NK-92 (cell line): Measurements from ENCODE around the gene NMBR.
"Not testable (repeated sequence)": the region's sequence is repeated elsewhere in the genome, so short reads cannot be mapped to it uniquely, and the experiment has no call there.

Source experiments
- DNase-seq: peaks from one replicate; lab custom pipeline; 2025; ENCODE audit not compliant: unreplicated experiment; lab: John Stamatoyannopoulos, UW

The NMBR gene

GRCh38 chr6:142146828-142147662 lies at the start of gene NMBR, which contains the start of gene VTA1:
TSS of gene NMBR (minus strand) at chr6:142147122. CDS start at chr6:142088658, 58,464 bp downstream.
TSS of gene VTA1 (plus strand) at chr6:142147263. CDS start at chr6:142147288, 25 bp downstream.
- peak; percentile 87 for DNase-seq

DNA sequence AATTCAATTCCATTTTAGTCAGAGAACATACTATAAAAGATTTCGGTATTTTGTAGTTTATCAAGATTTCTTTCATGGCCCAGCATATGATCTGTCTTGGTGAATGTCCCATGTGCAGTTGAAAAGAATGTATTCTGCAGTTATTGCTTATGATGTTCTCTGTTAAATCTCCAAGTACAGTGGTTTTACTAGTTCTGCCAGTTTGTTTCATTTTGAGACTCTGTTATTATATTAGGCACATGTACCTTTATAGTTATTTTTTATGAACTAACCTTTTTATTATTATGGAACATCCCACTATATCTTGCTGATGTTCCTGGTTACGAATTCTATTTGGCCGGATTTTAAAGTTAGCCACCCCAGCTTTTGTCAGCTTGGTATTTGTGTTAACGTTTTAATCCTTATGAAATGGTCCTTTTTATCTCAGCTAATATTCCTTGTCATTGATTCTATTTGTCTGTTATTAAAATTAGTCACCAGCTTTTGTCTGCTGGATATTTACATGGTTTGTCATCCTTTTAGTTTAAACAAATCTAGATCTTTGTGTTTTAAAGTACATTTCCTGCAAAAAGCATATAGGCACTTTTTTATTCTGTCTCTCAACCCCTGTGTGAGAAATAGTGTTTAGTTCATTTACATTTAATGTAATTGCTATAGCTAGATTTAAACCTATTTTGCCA lies 49.1 kb upstream of the NMBR start:
- no peak for DNase-seq

GRCh38 chr6:142193621-142194020 lies 46.7 kb upstream of the NMBR start:
- DNase-seq = no peak

GRCh38 chr6:142192343-142192742 lies 45.4 kb upstream of the NMBR start:
- no peak for DNase-seq

GRCh38 chr6:142189057-142189456 lies 42.1 kb upstream of the NMBR start:
- no peak for DNase-seq

GRCh38 chr6:142188341-142188740 lies 41.4 kb upstream of the NMBR start:
- DNase-seq = not testable (repeated sequence)

GRCh38 chr6:142187209-142187608 lies 40.3 kb upstream of the NMBR start:
- DNase-seq = no peak

GRCh38 chr6:142185641-142186040 lies 38.7 kb upstream of the NMBR start:
- no peak for DNase-seq

DNA sequence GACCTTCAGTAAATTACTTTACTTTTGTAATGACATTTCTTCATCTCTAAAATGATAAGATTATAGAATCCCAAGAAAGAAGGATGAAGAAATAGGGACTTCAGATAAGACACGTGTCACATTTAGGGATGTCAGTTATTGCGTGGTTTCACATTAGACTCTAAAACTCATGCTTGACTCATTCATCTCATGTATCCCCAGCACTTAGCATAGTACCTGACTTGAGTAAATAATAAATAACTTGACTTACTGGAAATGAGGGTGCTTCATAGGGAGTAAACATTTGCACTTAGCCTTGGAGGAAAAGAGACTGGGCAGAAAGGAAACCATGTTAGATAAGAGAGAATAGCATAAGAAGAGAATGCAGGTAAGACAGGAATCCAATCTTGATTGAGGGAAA lies 37.4 kb upstream of the NMBR start:
- no peak for DNase-seq

- no peak for DNase-seq
Measured at GRCh38 chr6:142183351-142183750, 36.4 kb upstream of the NMBR start.

DNA sequence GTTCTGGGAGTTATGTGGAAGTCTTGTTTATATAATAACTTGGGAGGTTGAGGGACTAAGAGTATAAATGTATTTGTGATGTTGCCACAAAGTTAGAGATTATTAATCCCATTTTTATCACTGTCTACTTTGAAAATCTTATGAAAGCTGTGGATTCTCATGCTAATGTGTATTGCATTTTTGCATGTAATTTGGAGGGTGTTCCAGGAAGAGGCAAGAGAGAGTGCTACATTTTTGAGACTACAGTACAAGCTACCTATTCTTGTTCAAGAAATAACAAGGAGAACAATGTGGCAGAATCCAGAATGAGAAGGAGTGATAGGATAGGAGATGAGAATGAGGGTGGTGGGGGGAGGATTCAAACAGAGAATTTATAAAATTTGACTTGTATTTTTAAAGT lies 35.1 kb upstream of the NMBR start:
- DNase-seq = no peak

- no peak for DNase-seq
Measured at GRCh38 chr6:142178129-142178528, 31.2 kb upstream of the NMBR start.

DNA sequence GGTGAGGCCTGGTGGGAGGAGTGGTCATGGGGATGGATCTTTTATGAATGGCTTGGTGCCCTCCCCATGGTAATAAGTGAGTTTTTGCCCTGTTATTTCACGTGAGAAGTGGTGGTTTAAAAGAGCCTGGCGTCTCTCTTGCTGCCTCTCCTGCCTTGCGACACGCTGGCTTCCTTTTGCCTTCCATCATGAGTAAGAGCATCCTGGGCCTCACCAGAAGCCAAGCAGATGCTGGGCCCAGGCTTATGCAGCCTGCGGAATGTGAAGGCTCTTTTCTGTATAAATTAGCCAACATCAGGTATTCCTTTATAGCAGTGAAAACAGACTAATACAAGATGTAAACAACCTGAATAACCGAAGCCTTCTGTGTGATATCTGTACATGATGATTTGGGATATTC lies 27.8 kb upstream of the NMBR start:
- no peak for DNase-seq

GRCh38 chr6:142173980-142174379 lies 27.1 kb upstream of the NMBR start:
- DNase-seq = no peak

DNA sequence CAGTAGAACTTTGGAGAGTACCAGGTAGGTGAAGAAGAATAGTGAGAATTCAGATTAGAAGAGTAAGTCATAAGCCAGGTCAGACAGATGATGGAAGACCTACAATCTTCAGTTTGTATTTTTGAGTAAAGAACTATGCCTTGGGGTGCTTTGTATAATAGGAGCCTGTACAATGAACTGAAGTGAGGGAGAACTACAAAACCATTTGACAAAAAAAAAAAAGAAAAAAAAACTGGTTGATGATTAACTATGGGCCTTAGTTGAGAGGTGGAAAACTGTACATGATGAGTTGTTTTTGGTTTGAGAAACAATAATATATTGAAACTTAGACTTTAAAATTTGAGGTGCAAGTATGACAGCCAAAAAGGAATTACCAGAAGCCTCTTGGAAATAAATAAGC lies 25.8 kb upstream of the NMBR start:
- DNase-seq = no peak

DNA sequence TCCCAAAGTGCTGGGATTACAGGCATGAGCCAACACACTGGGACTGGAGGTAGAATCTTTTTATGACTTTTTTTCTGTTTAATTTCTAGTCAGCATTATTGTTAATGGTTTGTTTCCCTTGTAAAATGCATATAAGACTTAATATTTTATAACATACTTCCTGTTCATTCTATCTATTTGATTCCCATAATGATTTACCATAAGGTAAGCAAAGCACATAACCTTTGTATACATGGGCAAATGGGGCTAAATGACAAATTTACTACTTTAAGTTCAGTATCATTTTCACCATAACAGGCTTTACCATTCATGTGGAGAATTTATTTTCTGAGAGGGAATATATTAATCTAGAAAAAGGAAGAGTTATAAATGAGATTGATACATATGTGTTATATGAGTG lies 24.4 kb upstream of the NMBR start:
- no peak for DNase-seq

DNA sequence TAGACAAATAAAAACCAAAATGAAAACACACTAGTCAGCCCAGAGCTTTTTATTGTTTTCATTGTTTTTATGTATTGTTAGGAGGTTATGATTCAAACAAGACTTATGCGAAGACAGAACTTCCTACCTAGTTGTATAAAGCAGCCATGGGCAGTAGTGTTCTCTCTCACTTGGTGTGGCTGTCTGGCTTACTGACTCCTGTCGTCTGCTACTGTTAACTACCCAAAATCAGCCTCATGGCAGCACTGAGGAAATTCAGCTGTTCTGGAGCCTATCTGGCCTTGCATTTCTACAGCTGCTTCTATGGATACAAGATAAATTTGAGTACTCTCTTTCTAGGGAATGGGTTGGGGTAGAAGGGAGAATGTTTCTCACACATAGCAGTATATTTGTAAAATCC lies 20.6 kb upstream of the NMBR start:
- no peak for DNase-seq

GRCh38 chr6:142167071-142167470 lies 20.1 kb upstream of the NMBR start:
- no peak for DNase-seq

DNA sequence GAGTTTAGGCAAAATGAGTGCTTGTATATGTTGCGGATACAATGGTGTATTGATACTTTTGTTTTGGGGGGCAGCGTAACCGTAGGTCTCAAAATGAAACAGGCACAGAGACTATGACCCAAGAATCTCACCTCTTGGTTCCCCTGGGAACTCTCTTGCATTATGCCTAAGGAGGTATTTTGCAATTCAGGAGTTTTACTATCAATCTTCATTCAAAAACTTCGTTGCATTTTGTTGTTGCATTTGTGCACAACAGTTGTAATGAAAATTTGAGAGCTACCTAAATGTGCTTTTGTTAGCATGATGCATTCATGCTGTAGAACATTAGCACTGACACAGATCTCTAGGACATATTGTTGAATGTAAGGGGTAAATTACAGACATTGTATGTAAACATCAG lies 18.3 kb upstream of the NMBR start:
- no peak for DNase-seq

DNA sequence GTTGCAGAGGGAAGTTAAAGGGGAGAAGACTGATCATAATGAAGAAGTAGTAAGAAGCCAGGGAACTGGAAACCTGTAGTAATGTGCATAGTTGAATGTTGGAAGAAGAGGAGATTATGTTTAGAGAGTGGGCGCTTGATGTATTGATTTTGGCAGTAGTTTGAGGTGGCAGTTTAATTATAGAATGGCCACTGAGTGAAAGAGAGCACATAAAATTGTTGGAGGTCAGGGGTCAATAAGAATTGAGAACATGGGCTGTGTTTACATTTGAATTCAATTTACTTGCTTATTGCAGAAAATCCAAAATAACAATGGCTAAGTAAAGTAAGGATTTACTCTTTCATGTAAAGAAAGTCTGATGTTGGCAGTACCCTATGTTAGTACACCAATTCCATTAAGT lies 15.9 kb upstream of the NMBR start:
- no peak for DNase-seq

- not testable (repeated sequence) for DNase-seq
Measured at GRCh38 chr6:142156758-142157068, 9.8 kb upstream of the NMBR start.

GRCh38 chr6:142155895-142156757 lies 9.2 kb upstream of the NMBR start:
- no peak for DNase-seq
